Heart left ventricle (tissue), 16 donors: ENCODE data around the gene CCDC187. TPM values are rescaled to one million over a fixed set of nuclear protein-coding genes. Genes with fewer than 3 reads are reported as not detected.

Experiments used
- ATAC-seq, 4 donors: fragments of 200-7000 bp; cut with Tn5 transposase; one replicate each; pipeline ENCODE4 v1.9.1; 2020 to 2022; ENCODE audit warnings: moderate library complexity in 4 of 4, mild to moderate bottlenecking in 3 of 4, moderate number of reproducible peaks in 1 of 4
- DNase-seq, 5 donors: peaks; one replicate each; pipeline ENCODE4 v3.0.0-alpha.2; 2020
- H3K27ac ChIP-seq, 12 donors: fragments of 200-600 bp; sonication (generic) in 4 of 12; one replicate each; pipeline versions ENCODE4 v1.5.0 to v1.8.0; 2016 to 2022; ENCODE audit warnings: mild to moderate bottlenecking in 2 of 12
- H3K27me3 ChIP-seq, 9 donors: fragments of 200-600 bp; sonication (generic) in 2 of 9; one replicate each; pipeline versions ENCODE4 v1.5.1 to v1.8.0; 2016 to 2022; ENCODE audit warnings: mild to moderate bottlenecking in 3 of 9
- H3K36me3 ChIP-seq, 9 donors: fragments of 200-600 bp; sonication (generic) in 2 of 9; one replicate each; pipeline versions ENCODE4 v1.5.0 to v1.8.0; 2018 to 2022; ENCODE audit warnings: mild to moderate bottlenecking in 2 of 9
- H3K4me1 ChIP-seq, 12 donors: fragments of 200-600 bp; sonication (generic) in 4 of 12; one replicate each; pipeline versions ENCODE4 v1.5.0 to v1.8.0; 2016 to 2022; ENCODE audit warnings: mild to moderate bottlenecking in 3 of 12
- H3K4me3 ChIP-seq, 12 donors: fragments of 200-600 bp; sonication (generic) in 4 of 12; one replicate each; pipeline versions ENCODE4 v1.5.0 to v1.8.0; 2017 to 2022; ENCODE audit warnings: mild to moderate bottlenecking in 9 of 12, moderate library complexity in 4 of 12
- H3K9me3 ChIP-seq, 12 donors: fragments of 200-600 bp; sonication (generic) in 4 of 12; one replicate each; pipeline versions ENCODE4 v1.5.0 to v1.8.0; 2016 to 2022; ENCODE audit warnings: mild to moderate bottlenecking in 1 of 12
- CTCF ChIP-seq, 12 donors: fragments of 200-600 bp; sonication (generic) in 4 of 12; IDR thresholded peaks; one replicate each; pipeline versions ENCODE4 v1.5.0 to v1.8.0; 2018 to 2022; ENCODE audit warnings: antibody characterized with exemption in 12 of 12, mild to moderate bottlenecking in 5 of 12
- POLR2A ChIP-seq, 2 donors: fragments of 450-650 bp; IDR thresholded peaks; one replicate each; pipeline ENCODE4 v1.6.1; 2017; ENCODE audit warnings: antibody characterized with exemption in 2 of 2, mild to moderate bottlenecking in 2 of 2, moderate library complexity in 2 of 2
- WGBS, 4 donors: extraction: QIAGEN DNeasy Blood & Tissue Kit in 2 of 4; methylation state at CpG; one replicate each; pipeline versions ENCODE4 v1.1.5 to v1.1.7; 2013 to 2018; 5-methylcytosine and 5-hydroxymethylcytosine counted together
- intact Hi-C, 10 donors: fragments of 100-400 bp; cut with DNase I; formaldehyde crosslinking; loops; one replicate each; pipeline versions ENCODE4 v1.11.1 to v1.14.2; 2022
- polyA plus RNA-seq, 2 donors: library from polyadenylated mRNA; stranded (reverse); fragments of 200-250 nt; gene quantifications; one replicate each; pipeline ENCODE4 v1.2.3, GENCODE V29; 2013
- total RNA-seq, 9 donors: library from RNA; depleted of rRNA in 2 of 9; stranded (reverse); fragments of >200 nt in 2 of 9; fragmentation: NEBNext Ultra II Directional in 3 of 9; extraction: Animal tissue kit (Norgen Biotek cat#: 25700) in 3 of 9; gene quantifications; one replicate each; pipeline versions ENCODE4 v1.1.0 to v1.2.4, GENCODE V29; 2016 to 2023
- donor health status: ischemic (EF 13 %, LVEDD 7.1; RV severe dilation, severe dysfunction).
- donor health status: healthy with polysubstance abuse.
- donor health status: DM: no; HTN: yes; CAD: no.
- donor health status: DM: no; HTN: no; CAD: no.
- donor health status: ischemic (EF 25% LVEDD 6.9; RV normal size, moderate dysfunction).
- donor health status: ischemic (EF 25% LVEDD 5.7; RV mildly dilated, moderate dysfunction).
- donor health status: healthy.
- donor health status: DM: yes; HTN: yes; CAD: no.
- donor health status: ischemic (EF 35%, LVEDD 5.7; RV mildly dilated, moderate dysfunction).
- donor health status: nonischemic (EF 11% LVEDD 7.7; RV severe dilation, severe dysfunction).
- donor health status: DM: yes; HTN: yes; CAD: no.
- donor health status: PGD.
- donor health status: ischemic (EF 29% LVEDD 5.4; RV normal size, mild dysfunction).
- donor health status: nonischemic (EF 23%, LVEDD 6.1; RV moderate dilation, normal function).

Gene CCDC187
- total and polyA plus RNA-seq, 11 donors: 0.04 TPM; not detected in 10

- peaks cover 0 to 47% (median 36%) of the 10 kb centered on the region in 9 donors for H3K36me3 ChIP-seq
- 93 to 97% (median 94%) methylated on average over 17 of the region's 17 CpGs for WGBS, 4 donors
- no peak for TF ChIP-seq CTCF (IDR thresholded peaks at IDR 0.05)
- no peak for TF ChIP-seq POLR2A (IDR thresholded peaks at IDR 0.05)
- no peak overlapping the region for H3K27ac ChIP-seq
- H3K4me1 ChIP-seq: peaks cover 0 to 8% (median 0%) of the 10 kb centered on the region in 12 donors
- DNase-seq: no peak
- no peak for ATAC-seq
- intact Hi-C loops: no loop called here
- H3K27me3 ChIP-seq: peaks cover 5 to 13% (median 10%) of the 10 kb centered on the region in 9 donors
- H3K9me3 ChIP-seq: peaks cover 0 to 7% (median 0%) of the 10 kb centered on the region in 12 donors
- no peak overlapping the region for H3K4me3 ChIP-seq
Measured at GRCh38 chr9:136209232-136209631, 94.7 kb downstream of the CCDC187 start.

DNA sequence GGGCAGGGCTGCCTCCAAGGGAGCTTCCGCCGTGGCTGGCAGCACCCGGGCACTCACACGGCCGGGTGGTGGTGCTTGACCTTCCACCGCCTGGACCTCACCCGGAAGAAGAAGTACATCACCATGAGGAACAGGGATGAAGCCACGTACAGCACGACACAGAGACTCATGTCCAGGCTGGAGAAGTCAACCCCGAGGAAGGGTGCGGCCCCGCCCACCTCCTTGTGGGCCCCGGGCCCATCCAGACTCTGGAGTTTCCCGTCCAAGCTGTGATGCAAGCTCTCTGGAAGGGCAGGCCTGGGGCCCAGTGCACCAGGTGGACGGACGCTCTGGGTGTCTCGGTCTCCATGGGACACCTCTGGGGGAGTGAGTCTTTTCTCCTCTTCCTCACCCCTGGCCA, 95.2 kb downstream of the CCDC187 start:
- Histone ChIP-seq H3K4me3 (no peak overlapping the region), H3K36me3 (peaks cover 0 to 43% (median 31%) of the 10 kb centered on the region in 9 donors), H3K27ac (no peak overlapping the region), H3K9me3 (peaks cover 0 to 1% (median 0%) of the 10 kb centered on the region in 12 donors), H3K27me3 (peaks cover 10 to 19% (median 15%) of the 10 kb centered on the region in 9 donors), H3K4me1 (peaks cover 0 to 8% (median 0%) of the 10 kb centered on the region in 12 donors)
- intact Hi-C loops: no loop called here
- ATAC-seq (peak in 1 of 4 donors; percentile 43), DNase-seq (no peak)
- TF ChIP-seq CTCF (IDR thresholded peaks at IDR 0.05): no peak
- TF ChIP-seq POLR2A (IDR thresholded peaks at IDR 0.05): no peak
- 80 to 92% (median 85%) methylated on average over 7 to 17 of the region's 17 CpGs for WGBS, 4 donors

DNA sequence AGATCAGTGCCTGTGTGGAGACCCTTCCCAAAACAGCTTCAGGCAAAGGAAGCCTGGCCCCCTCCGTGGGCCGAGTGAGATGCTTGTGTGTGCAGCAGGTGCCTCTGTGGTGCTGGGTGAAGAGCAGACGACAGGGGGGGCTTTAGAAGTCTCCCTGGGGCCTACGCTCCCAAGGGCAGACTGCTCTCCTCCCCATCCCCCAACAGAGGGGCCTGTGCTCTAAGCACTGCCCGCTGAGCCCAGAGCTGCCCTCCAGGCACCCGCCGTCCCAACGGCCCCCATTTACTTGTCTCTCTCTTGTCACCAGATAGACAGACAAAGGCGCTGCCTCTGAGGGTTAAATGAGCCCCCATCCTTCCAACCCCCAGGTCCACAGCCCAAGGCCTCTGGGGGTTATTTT, 96.3 kb downstream of the CCDC187 start:
- H3K27me3 ChIP-seq: peaks cover 17 to 28% (median 24%) of the 10 kb centered on the region in 9 donors
- TF ChIP-seq POLR2A (IDR thresholded peaks at IDR 0.05): no peak
- no peak for TF ChIP-seq CTCF (IDR thresholded peaks at IDR 0.05)
- no peaks in the 10 kb centered on the region for H3K9me3 ChIP-seq
- H3K27ac ChIP-seq: no peak overlapping the region
- no peak for ATAC-seq
- peaks cover 0 to 36% (median 25%) of the 10 kb centered on the region in 9 donors for H3K36me3 ChIP-seq
- H3K4me1 ChIP-seq: peaks cover 0 to 8% (median 0%) of the 10 kb centered on the region in 12 donors
- intact Hi-C loops: no loop called here
- no peak for DNase-seq
- no peak overlapping the region for H3K4me3 ChIP-seq
- 81 to 83% (median 83%) methylated on average over 9 of the region's 9 CpGs for WGBS, 4 donors

DNA sequence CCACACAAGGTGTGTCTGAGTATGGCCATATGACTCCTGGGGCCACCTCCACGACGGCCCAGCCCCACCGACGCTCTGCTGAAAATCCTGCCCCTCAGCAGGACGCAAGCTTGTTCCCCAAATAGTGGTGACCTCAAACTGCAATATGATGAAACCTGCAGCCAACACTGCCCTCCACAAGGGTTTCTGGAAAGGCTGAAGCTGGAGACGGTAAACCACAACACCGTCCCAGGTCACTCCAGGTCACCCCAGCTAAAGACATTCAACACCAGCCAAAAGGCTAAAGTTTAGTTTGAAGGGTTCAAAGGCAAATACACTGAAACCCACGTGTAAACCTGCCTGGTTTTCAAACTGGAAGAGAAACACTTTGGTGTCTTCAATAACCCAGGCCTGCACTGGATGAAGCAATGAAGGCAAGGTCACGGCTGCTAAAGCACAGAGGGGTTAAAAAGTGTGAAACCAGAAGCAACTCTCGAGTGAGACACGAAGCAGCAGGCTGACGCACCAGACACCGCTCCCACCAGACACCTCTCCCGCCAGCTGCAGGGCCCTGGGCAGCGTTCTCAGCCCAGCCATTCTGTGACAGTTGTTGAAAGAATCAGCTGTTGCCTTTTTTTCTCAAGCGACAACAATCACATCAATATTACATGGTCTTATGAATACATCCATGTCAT, 97.2 kb downstream of the CCDC187 start:
- 80 to 90% (median 84%) methylated on average over 16 of the region's 16 CpGs for whole genome bisulfite sequencing, 4 donors
- ATAC-seq: no peak
- DNase-seq: no peak
- intact Hi-C loops: no loop called here
- Histone ChIP-seq H3K9me3 (no peaks in the 10 kb centered on the region), H3K36me3 (peaks cover 0 to 28% (median 18%) of the 10 kb centered on the region in 9 donors), H3K27me3 (peaks cover 26 to 37% (median 32%) of the 10 kb centered on the region in 9 donors), H3K4me3 (no peak overlapping the region), H3K4me1 (peaks cover 0 to 8% (median 0%) of the 10 kb centered on the region in 12 donors), H3K27ac (no peak overlapping the region)
- TF ChIP-seq POLR2A (IDR thresholded peaks at IDR 0.05) (no peak), CTCF (IDR thresholded peaks at IDR 0.05) (no peak)
